A673 (cell line): ENCODE results near the gene NIT2.

Experiments used
- CTCF ChIP-seq: fragments of 300-800, 200-600 bp; sonication (generic); conservative IDR thresholded peaks from 2 replicates; pipeline ENCODE4 v1.5.1; 2017; ENCODE audit warnings: low read depth, mild to moderate bottlenecking, antibody characterized with exemption, low read length, moderate library complexity, mixed read lengths
- EZH2 ChIP-seq: fragments of 200-600 bp; sonication (generic); IDR thresholded peaks from 2 replicates; pipeline ENCODE4 v1.6.1; 2017; ENCODE audit warnings: borderline replicate concordance, low read depth, mild to moderate bottlenecking, mixed read lengths, antibody characterized with exemption, low read length; ENCODE audit not compliant: poor library complexity, severe bottlenecking

- TF ChIP-seq CTCF: no peak
- no peak for TF ChIP-seq EZH2
Measured at GRCh38 chr3:100360757-100361496, 26.4 kb downstream of the NIT2 start.
